Thoracic aorta (tissue), 2 donors: Measurements from ENCODE around the gene ZNF365. TPM values are rescaled to one million over a fixed set of nuclear protein-coding genes. Genes with fewer than 3 reads are reported as not detected.

Experiments
- ATAC-seq: fragments of 150-250 bp; one replicate; pipeline ENCODE4 v1.8.0; 2017; ENCODE audit warnings: low read depth; ENCODE audit not compliant: insufficient number of reproducible peaks, low FRiP score
- DNase-seq: peaks from one replicate; pipeline ENCODE4 v3.0.0-alpha.2; 2020; ENCODE audit warnings: low spot score
- H3K27ac ChIP-seq, 2 donors: fragments of 200-600 bp; sonication (generic); 1 replicate in 1 of 2; 2 replicates in 1 of 2; pipeline ENCODE4 v1.5.1; 2016; ENCODE audit warnings: mild to moderate bottlenecking in 2 of 2, moderate library complexity in 2 of 2
- H3K27me3 ChIP-seq: fragments of 200-600 bp; sonication (generic); replicated peaks from 2 replicates; pipeline ENCODE4 v1.6.0; 2016; ENCODE audit warnings: mild to moderate bottlenecking; ENCODE audit not compliant: insufficient read depth
- H3K36me3 ChIP-seq: fragments of 200-600 bp; sonication (generic); one replicate; pipeline ENCODE4 v1.5.1; 2016
- H3K4me1 ChIP-seq, 2 donors: fragments of 200-600 bp; sonication (generic); 1 replicate in 1 of 2; 2 replicates in 1 of 2; pipeline versions ENCODE4 v1.5.1 to v1.6.0; 2016; ENCODE audit warnings: low read depth in 2 of 2, mild to moderate bottlenecking in 1 of 2; ENCODE audit not compliant: control insufficient read depth in 1 of 2
- H3K4me3 ChIP-seq: fragments of 200-600 bp; sonication (generic); 2 replicates; pipeline ENCODE4 v1.5.1; 2016; ENCODE audit warnings: mild to moderate bottlenecking
- H3K9me3 ChIP-seq: fragments of 200-600 bp; sonication (generic); 2 replicates; pipeline ENCODE4 v1.5.1; 2016
- total RNA-seq, 2 donors: library from RNA; depleted of rRNA; stranded (reverse); fragments of >200 nt; gene quantifications; one replicate each; pipeline versions ENCODE4 v1.1.0 to v1.2.3, GENCODE V29; 2016
- TF ChIP-seq, protein P1 (sequence below): fragments of 200-600 bp; sonication (generic); IDR thresholded peaks from one replicate; pipeline ENCODE4 v1.5.1; 2019; ENCODE audit warnings: antibody characterized with exemption

The ZNF365 gene
- total RNA-seq, 2 donors from 2014 or later: 2.2 to 6.4 TPM

GRCh38 chr10:62413048-62413447 is 38.9 kb downstream of the ZNF365 start:
- Histone ChIP-seq H3K4me1 (no peaks in the 10 kb centered on the region), H3K27ac (no peak overlapping the region), H3K9me3 (peaks cover 12% of the 10 kb centered on the region), H3K27me3 (no peaks in the 10 kb centered on the region), H3K4me3 (no peak overlapping the region), H3K36me3 (no peaks in the 10 kb centered on the region)
- ATAC-seq (no peak), DNase-seq (no peak)
- TF ChIP-seq, protein P1, sequence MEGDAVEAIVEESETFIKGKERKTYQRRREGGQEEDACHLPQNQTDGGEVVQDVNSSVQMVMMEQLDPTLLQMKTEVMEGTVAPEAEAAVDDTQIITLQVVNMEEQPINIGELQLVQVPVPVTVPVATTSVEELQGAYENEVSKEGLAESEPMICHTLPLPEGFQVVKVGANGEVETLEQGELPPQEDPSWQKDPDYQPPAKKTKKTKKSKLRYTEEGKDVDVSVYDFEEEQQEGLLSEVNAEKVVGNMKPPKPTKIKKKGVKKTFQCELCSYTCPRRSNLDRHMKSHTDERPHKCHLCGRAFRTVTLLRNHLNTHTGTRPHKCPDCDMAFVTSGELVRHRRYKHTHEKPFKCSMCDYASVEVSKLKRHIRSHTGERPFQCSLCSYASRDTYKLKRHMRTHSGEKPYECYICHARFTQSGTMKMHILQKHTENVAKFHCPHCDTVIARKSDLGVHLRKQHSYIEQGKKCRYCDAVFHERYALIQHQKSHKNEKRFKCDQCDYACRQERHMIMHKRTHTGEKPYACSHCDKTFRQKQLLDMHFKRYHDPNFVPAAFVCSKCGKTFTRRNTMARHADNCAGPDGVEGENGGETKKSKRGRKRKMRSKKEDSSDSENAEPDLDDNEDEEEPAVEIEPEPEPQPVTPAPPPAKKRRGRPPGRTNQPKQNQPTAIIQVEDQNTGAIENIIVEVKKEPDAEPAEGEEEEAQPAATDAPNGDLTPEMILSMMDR: no peak

- DNase-seq: no peak
- Histone ChIP-seq H3K9me3 (peaks cover 12% of the 10 kb centered on the region), H3K36me3 (no peaks in the 10 kb centered on the region), H3K27me3 (no peaks in the 10 kb centered on the region), H3K4me3 (no peak overlapping the region), H3K27ac (no peak overlapping the region), H3K4me1 (no peaks in the 10 kb centered on the region)
- ATAC-seq: no peak
- TF ChIP-seq, protein P1: no peak
Measured at GRCh38 chr10:62413652-62414051, 39.5 kb downstream of the ZNF365 start.

GRCh38 chr10:62414359-62414758 is 40.2 kb downstream of the ZNF365 start:
- Histone ChIP-seq H3K9me3 (peaks cover 12% of the 10 kb centered on the region), H3K4me1 (no peaks in the 10 kb centered on the region), H3K27ac (no peak overlapping the region), H3K27me3 (no peaks in the 10 kb centered on the region), H3K36me3 (no peaks in the 10 kb centered on the region), H3K4me3 (no peak overlapping the region)
- ATAC-seq (no peak), DNase-seq (no peak)
- TF ChIP-seq, protein P1: no peak

DNA sequence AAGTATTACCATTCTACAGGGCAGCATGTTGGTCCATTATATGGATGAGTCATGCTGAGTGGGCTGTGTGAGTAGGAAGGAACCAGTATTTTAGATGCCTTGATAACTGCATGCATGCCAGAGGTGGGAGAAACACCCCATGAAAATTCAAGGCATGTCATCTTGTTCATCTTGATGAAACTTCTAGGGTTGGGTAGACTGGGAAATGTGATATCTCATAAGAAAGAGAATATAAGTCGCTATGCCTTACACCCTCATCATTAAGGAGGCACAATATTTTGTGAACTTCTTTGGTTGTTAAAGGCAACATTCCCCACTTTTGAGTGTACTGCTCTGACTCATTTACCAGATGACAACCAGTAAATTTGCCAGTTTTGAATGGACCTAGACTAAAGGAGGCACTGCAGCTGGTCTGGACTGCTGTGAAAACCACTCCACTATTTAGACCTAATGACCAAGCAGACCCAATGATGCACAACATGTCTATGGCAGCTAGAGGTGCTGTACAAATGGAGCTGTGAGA is 48.0 kb downstream of the ZNF365 start:
- Histone ChIP-seq H3K4me1 (peaks cover 0 to 7% of the 10 kb centered on the region in 2 donors), H3K4me3 (no peak overlapping the region), H3K36me3 (no peaks in the 10 kb centered on the region), H3K9me3 (no peaks in the 10 kb centered on the region), H3K27ac (no peak overlapping the region), H3K27me3 (no peaks in the 10 kb centered on the region)
- DNase-seq (no peak), ATAC-seq (no peak)
- TF ChIP-seq, protein P1: no peak

DNA sequence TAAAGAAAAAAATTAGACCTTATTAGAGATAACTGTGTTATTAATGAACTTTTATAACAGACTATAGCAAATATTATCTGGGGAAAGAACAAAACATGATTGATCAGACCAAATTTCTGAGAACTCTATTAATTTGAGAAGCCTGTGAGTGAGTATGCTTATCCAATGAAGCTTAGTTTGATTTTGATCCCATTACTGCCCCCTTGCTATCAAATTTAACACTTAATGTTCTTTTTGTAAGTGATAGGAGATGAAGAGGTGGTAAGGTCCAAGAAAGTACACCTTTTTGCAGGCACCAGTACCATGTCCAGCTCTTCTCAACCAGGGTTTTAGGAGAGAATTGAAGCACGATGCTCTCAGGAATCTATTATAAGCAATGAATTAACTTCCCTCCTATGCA is 49.9 kb downstream of the ZNF365 start:
- TF ChIP-seq, protein P1: no peak
- Histone ChIP-seq H3K36me3 (no peaks in the 10 kb centered on the region), H3K27me3 (no peaks in the 10 kb centered on the region), H3K27ac (no peak overlapping the region), H3K4me3 (no peak overlapping the region), H3K4me1 (peaks cover 0 to 7% of the 10 kb centered on the region in 2 donors), H3K9me3 (no peaks in the 10 kb centered on the region)
- no peak for ATAC-seq
- DNase-seq: no peak
